ENCODE results near the gene ALKBH4.
"Not testable (repeated sequence)": the region's sequence is repeated elsewhere in the genome, so short reads cannot be mapped to it uniquely, and the experiment has no call there.

The ALKBH4 gene

GRCh38 chr7:102412548-102412947 lies 52.1 kb downstream of the ALKBH4 start:
- peak; percentile 60 for DNase-seq
- H3K27me3 ChIP-seq = no peaks in the 10 kb centered on the region
- H3K9me3 ChIP-seq = no peaks in the 10 kb centered on the region
- peaks cover 65% of the 10 kb centered on the region for H3K36me3 ChIP-seq
- TF ChIP-seq, protein P1, sequence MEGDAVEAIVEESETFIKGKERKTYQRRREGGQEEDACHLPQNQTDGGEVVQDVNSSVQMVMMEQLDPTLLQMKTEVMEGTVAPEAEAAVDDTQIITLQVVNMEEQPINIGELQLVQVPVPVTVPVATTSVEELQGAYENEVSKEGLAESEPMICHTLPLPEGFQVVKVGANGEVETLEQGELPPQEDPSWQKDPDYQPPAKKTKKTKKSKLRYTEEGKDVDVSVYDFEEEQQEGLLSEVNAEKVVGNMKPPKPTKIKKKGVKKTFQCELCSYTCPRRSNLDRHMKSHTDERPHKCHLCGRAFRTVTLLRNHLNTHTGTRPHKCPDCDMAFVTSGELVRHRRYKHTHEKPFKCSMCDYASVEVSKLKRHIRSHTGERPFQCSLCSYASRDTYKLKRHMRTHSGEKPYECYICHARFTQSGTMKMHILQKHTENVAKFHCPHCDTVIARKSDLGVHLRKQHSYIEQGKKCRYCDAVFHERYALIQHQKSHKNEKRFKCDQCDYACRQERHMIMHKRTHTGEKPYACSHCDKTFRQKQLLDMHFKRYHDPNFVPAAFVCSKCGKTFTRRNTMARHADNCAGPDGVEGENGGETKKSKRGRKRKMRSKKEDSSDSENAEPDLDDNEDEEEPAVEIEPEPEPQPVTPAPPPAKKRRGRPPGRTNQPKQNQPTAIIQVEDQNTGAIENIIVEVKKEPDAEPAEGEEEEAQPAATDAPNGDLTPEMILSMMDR (IDR thresholded peaks at IDR 0.05; ENCODE audit: low read depth, low read length) = peak; percentile 60
- H3K4me1 ChIP-seq = no peaks in the 10 kb centered on the region
- H3K4me3 ChIP-seq (ENCODE audit: low read depth, low read length) = no peak overlapping the region

DNA sequence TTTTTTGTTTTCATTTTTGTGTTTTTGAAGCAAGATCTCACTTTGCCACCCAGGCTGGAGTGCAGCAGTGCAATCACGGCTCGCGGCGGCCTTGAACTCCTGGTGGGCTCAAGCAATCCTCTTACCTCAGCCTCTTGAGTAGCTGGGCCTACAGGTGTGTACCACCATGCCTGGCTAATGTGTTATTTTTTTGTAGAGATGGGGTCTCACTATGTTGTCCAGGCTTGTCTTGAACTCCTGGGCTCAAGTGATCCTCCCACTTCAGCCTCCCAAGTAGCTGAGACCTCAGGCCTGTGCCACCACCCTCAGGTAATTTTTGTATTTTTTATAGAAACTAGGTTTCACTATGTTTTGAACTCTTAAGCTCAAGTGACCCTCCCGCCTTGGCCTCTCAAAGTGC lies 53.7 kb downstream of the ALKBH4 start:
- no peak overlapping the region for H3K4me3 ChIP-seq (ENCODE audit: low read depth, low read length)
- TF ChIP-seq, protein P1 (IDR thresholded peaks at IDR 0.05; ENCODE audit: low read depth, low read length) = no peak
- H3K27me3 ChIP-seq = no peaks in the 10 kb centered on the region
- no peaks in the 10 kb centered on the region for H3K4me1 ChIP-seq
- no peak for DNase-seq
- no peaks in the 10 kb centered on the region for H3K9me3 ChIP-seq
- peaks cover 74% of the 10 kb centered on the region for H3K36me3 ChIP-seq

GRCh38 chr7:102410123-102410522 lies 54.5 kb downstream of the ALKBH4 start:
- Histone ChIP-seq H3K36me3 (peaks cover 74% of the 10 kb centered on the region), H3K4me1 (no peaks in the 10 kb centered on the region)

DNA sequence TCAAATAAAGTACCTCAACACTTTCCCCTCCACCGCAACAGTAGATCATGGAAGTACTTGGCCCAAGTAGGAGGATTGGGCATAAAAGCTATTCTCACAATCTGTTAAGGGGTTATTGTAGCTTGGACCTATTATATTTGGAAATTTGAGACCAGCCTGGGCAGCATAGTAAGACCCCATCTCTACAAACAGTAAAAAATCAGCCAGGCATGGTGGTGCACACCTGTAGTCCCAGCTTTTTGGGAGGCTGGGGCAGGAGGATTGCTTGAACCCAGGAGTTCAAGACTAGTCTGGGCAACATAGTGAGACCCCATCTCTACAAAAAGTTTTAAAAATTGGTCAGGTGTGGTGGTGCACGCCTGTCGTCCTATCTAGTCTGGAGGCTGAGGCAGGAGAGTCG lies 55.3 kb downstream of the ALKBH4 start:
- TF ChIP-seq, protein P1 (IDR thresholded peaks at IDR 0.05; ENCODE audit: low read depth, low read length) = no peak
- no peak for DNase-seq
- Histone ChIP-seq H3K9me3 (no peaks in the 10 kb centered on the region), H3K36me3 (peaks cover 75% of the 10 kb centered on the region), H3K4me3 (ENCODE audit: low read depth, low read length) (no peak overlapping the region), H3K4me1 (no peaks in the 10 kb centered on the region), H3K27me3 (no peaks in the 10 kb centered on the region)

More at GRCh38 chr7:102410123-102410522, 54.5 kb downstream of the ALKBH4 start:
- no peak for DNase-seq
- H3K27me3 ChIP-seq = no peaks in the 10 kb centered on the region
- no peak overlapping the region for H3K4me3 ChIP-seq (ENCODE audit: low read depth, low read length)
- TF ChIP-seq, protein P1 (IDR thresholded peaks at IDR 0.05; ENCODE audit: low read depth, low read length) = no peak
- H3K9me3 ChIP-seq = no peaks in the 10 kb centered on the region

DNA sequence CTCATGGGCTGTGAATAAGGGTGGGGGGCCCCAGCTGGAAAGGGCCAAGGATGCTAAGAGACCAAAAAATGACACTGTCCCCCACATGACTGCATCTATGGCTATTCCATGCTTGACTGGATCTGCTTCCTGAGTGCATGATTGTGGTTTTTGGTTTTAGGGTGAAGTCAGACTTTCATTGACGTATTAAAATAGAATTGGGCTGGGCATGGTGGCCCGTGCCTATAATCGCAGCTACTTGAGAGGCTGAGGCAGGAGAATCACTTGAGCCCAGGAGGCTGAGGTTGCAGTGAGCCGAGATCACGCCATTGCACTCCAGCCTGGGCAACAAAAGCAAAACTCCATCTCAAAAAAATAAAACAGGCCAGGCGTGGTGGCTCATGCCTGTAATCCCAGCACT lies 56.1 kb downstream of the ALKBH4 start:
- DNase-seq; H3K9me3 ChIP-seq; H3K4me3 ChIP-seq (ENCODE audit: low read depth, low read length); H3K4me1 ChIP-seq; H3K27me3 ChIP-seq: not testable (repeated sequence)
- peaks cover 75% of the 10 kb centered on the region for H3K36me3 ChIP-seq

GRCh38 chr7:102407910-102408309 lies 56.8 kb downstream of the ALKBH4 start:
- TF ChIP-seq, protein P1 (IDR thresholded peaks at IDR 0.05; ENCODE audit: low read depth, low read length) = no peak
- H3K4me1 ChIP-seq = no peaks in the 10 kb centered on the region
- no peak for DNase-seq
- H3K27me3 ChIP-seq = no peaks in the 10 kb centered on the region
- H3K36me3 ChIP-seq = peaks cover 76% of the 10 kb centered on the region
- no peak overlapping the region for H3K4me3 ChIP-seq (ENCODE audit: low read depth, low read length)
- no peaks in the 10 kb centered on the region for H3K9me3 ChIP-seq
